HL-60 (cell line): Measurements from ENCODE around the gene PPP6R3.

Source experiments
- DNase-seq, 2 experiments: peaks; one replicate each; pipeline ENCODE4 v3.0.0-alpha.2; 2010 to 2020; ENCODE audit warnings: low read depth in 1 of 2, low spot score in 1 of 2
- H3K27ac ChIP-seq: fragments of 250-450 bp; sonication (Bioruptor Pico); replicated peaks from 2 replicates; pipeline ENCODE4 v1.5.1; 2020; ENCODE audit warnings: mild to moderate bottlenecking, moderate library complexity
- H3K27me3 ChIP-seq: fragments of 250-450 bp; sonication (Bioruptor Pico); 2 replicates; pipeline ENCODE4 v1.5.1; 2021; ENCODE audit warnings: mild to moderate bottlenecking, moderate library complexity; ENCODE audit not compliant: insufficient read depth, poor library complexity, severe bottlenecking
- H3K4me3 ChIP-seq: replicated peaks from 2 replicates; pipeline ENCODE4 v1.5.1; 2011; ENCODE audit warnings: mild to moderate bottlenecking, control low read depth, low read length; ENCODE audit not compliant: insufficient read depth
- GABPA ChIP-seq: IDR thresholded peaks from 2 replicates; pipeline ENCODE4 v1.6.1; 2012; ENCODE audit warnings: low read depth
- POLR2AphosphoS5 ChIP-seq: IDR thresholded peaks from 2 replicates; pipeline ENCODE4 v1.6.1; 2012; ENCODE audit warnings: low read depth
- SPI1 ChIP-seq: IDR thresholded peaks from 2 replicates; pipeline ENCODE4 v1.6.1; 2012; ENCODE audit warnings: low read depth, mild to moderate bottlenecking, borderline replicate concordance
- TF ChIP-seq, protein P1 (sequence below): IDR thresholded peaks from 2 replicates; pipeline ENCODE4 v1.6.1; 2012; ENCODE audit warnings: low read depth; ENCODE audit not compliant: insufficient replicate concordance
- TF ChIP-seq, protein P2 (sequence below): IDR thresholded peaks from one replicate; pipeline ENCODE4 v1.5.1; 2011; ENCODE audit warnings: low read length, control low read depth, inconsistent platforms; ENCODE audit not compliant: insufficient read depth

PPP6R3 gene

DNA sequence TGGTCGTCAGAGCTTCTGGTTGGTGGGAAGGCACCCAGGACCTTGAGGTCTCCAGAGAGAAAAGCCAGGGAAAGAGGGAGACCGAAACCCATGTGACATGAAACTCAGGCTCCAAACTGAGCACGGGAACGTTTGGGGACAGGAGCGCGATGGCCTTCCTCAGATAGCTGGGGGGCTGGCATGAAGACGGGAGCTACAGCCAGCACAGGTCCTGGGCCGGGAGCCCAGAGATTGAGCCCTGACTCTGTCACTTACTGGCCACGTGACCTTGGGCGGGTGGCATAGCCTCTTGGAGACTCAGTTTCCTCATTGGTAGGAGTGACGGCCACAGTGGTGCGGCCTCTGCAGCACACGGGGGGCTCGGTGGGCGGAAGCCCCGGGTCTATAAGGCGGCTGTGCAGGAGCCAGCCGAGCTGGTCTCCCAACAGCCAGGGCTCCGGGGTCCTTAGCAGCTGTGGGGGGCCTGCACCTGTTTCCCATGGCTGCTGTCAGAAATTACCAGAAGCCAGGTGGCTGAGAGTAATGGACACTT lies 36.4 kb upstream of the PPP6R3 start:
- no peak overlapping the region for H3K4me3 ChIP-seq
- no peak for DNase-seq
- no peaks in the 10 kb centered on the region for H3K27me3 ChIP-seq
- TF ChIP-seq SPI1 (no peak), POLR2AphosphoS5 (no peak), GABPA (no peak)
- TF ChIP-seq, protein P1, sequence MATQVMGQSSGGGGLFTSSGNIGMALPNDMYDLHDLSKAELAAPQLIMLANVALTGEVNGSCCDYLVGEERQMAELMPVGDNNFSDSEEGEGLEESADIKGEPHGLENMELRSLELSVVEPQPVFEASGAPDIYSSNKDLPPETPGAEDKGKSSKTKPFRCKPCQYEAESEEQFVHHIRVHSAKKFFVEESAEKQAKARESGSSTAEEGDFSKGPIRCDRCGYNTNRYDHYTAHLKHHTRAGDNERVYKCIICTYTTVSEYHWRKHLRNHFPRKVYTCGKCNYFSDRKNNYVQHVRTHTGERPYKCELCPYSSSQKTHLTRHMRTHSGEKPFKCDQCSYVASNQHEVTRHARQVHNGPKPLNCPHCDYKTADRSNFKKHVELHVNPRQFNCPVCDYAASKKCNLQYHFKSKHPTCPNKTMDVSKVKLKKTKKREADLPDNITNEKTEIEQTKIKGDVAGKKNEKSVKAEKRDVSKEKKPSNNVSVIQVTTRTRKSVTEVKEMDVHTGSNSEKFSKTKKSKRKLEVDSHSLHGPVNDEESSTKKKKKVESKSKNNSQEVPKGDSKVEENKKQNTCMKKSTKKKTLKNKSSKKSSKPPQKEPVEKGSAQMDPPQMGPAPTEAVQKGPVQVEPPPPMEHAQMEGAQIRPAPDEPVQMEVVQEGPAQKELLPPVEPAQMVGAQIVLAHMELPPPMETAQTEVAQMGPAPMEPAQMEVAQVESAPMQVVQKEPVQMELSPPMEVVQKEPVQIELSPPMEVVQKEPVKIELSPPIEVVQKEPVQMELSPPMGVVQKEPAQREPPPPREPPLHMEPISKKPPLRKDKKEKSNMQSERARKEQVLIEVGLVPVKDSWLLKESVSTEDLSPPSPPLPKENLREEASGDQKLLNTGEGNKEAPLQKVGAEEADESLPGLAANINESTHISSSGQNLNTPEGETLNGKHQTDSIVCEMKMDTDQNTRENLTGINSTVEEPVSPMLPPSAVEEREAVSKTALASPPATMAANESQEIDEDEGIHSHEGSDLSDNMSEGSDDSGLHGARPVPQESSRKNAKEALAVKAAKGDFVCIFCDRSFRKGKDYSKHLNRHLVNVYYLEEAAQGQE = no peak
- TF ChIP-seq, protein P2, sequence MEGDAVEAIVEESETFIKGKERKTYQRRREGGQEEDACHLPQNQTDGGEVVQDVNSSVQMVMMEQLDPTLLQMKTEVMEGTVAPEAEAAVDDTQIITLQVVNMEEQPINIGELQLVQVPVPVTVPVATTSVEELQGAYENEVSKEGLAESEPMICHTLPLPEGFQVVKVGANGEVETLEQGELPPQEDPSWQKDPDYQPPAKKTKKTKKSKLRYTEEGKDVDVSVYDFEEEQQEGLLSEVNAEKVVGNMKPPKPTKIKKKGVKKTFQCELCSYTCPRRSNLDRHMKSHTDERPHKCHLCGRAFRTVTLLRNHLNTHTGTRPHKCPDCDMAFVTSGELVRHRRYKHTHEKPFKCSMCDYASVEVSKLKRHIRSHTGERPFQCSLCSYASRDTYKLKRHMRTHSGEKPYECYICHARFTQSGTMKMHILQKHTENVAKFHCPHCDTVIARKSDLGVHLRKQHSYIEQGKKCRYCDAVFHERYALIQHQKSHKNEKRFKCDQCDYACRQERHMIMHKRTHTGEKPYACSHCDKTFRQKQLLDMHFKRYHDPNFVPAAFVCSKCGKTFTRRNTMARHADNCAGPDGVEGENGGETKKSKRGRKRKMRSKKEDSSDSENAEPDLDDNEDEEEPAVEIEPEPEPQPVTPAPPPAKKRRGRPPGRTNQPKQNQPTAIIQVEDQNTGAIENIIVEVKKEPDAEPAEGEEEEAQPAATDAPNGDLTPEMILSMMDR = no peak
- H3K27ac ChIP-seq = no peak overlapping the region

DNA sequence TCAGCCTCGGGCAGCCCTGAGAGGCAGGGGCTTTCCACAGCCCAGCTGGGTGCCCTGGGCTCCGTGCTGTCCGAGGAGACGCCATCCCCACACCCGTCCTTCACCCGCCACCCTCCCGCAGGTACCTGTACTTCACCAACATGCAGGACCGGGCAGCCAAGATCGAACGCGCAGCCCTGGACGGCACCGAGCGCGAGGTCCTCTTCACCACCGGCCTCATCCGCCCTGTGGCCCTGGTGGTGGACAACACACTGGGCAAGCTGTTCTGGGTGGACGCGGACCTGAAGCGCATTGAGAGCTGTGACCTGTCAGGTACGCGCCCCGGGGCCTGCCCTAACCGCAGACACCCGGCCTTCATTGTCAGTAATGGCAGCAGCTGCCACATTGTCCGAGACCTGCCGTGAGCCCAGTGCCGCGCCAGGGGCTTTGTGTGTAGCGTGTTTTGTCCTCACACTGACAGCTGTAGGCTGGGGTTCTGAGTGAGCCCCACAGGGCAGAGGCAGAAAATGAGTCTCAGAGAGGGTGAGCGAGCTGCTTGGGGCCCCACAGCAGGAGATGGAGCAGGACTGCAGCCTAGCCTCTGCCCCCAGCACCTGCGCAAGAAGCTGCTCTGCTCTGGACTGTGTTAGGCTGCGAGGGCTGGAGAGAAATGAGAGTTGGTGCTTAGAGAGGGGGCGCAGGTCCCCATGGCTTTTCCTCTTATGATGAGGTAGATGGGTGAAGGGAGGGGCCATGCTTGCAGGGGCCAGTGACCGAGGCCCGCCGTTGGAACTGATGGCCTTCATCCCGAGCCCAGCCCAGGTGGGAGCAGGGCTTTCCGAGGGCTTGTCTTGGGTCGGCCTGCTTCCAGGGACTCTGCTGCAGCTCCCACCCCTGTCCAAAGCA lies 35.3 kb upstream of the PPP6R3 start:
- Histone ChIP-seq H3K27me3 (no peaks in the 10 kb centered on the region), H3K4me3 (no peak overlapping the region), H3K27ac (no peak overlapping the region)
- no peak for DNase-seq
- TF ChIP-seq, protein P1 = no peak

DNA sequence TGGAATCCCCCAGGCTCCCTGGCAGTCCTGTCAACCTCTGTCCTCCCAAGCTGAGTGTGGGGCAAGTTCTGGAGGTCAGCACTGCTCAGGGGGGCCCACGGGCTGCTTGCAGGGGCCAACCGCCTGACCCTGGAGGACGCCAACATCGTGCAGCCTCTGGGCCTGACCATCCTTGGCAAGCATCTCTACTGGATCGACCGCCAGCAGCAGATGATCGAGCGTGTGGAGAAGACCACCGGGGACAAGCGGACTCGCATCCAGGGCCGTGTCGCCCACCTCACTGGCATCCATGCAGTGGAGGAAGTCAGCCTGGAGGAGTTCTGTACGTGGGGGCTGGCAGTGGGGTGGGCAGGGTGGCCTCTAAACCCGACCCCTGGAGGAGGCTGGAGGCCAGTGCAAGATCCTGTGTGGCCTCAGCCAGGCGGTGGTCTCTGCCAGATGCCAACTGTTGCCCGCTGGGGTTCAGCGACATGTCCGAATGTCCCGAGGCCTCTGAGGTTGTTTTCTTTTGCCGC lies 34.6 kb upstream of the PPP6R3 start:
- H3K4me3 ChIP-seq = no peak overlapping the region
- no peak overlapping the region for H3K27ac ChIP-seq
- no peaks in the 10 kb centered on the region for H3K27me3 ChIP-seq
- TF ChIP-seq SPI1 (no peak), POLR2AphosphoS5 (no peak), GABPA (no peak)
- TF ChIP-seq, protein P1 = no peak
- TF ChIP-seq, protein P2 = no peak
- DNase-seq = no peak
